B cell (primary cell): ENCODE data around the gene HDAC9.

ENCODE experiments used
- CTCF ChIP-seq: fragments of 200-600 bp; IDR thresholded peaks from one replicate; pipeline ENCODE4 v1.8.0; 2022; ENCODE audit warnings: antibody characterized with exemption, mild to moderate bottlenecking
- EZH2 ChIP-seq: IDR thresholded peaks from 2 replicates; pipeline ENCODE4 v1.6.1; 2012; ENCODE audit warnings: borderline replicate concordance, low read depth, mild to moderate bottlenecking, moderate library complexity, low read length; ENCODE audit not compliant: insufficient read depth, poor library complexity, severe bottlenecking

- TF ChIP-seq CTCF = no peak
- no peak for TF ChIP-seq EZH2
These were observed 199.4 kb downstream of the HDAC9 start for GRCh38 chr7:18694911-18695310.
